Keratinocyte (primary cell): ENCODE results near the gene MAST3.

Experiments
- CTCF ChIP-seq, 3 experiments: IDR thresholded peaks in 1 of 3; conservative IDR thresholded peaks in 1 of 3; optimal IDR thresholded peaks in 1 of 3; 2 replicates in 2 of 3; 3 replicates in 1 of 3; pipeline versions ENCODE3 to v1.5.1; 2011; ENCODE audit warnings: low read length in 3 of 3, mild to moderate bottlenecking in 3 of 3, moderate library complexity in 2 of 3, control low read depth in 1 of 3, inconsistent platforms in 1 of 3; ENCODE audit not compliant: insufficient read depth in 2 of 3; ENCODE audit errors: extremely low read depth in 1 of 3
- EZH2 ChIP-seq: IDR thresholded peaks from one replicate; pipeline ENCODE4 v1.6.1; 2012; ENCODE audit warnings: inconsistent platforms, mild to moderate bottlenecking, low read length, moderate library complexity

DNA sequence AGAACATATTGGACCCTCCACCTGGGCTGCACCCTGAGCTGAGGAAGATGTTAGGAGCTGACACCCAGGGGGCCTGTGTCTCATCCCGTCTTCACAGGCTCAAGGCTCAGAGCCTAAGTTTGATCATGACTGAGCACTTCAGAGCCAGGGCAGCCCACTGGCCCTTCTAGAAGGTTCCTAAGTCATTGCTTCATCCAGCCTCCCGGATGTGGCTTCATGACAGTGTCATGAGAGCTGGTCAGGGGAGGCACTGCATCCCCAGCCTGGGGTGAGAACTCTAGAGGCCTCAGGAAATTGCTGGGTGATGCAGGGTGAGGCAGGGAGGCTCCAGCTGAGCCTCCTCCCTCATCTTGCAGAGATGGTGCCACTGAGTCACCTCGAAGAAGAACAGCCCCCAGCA, 30.5 kb downstream of the MAST3 start:
- no peak for TF ChIP-seq EZH2
- TF ChIP-seq CTCF (optimal IDR thresholded peaks at IDR 0.05 in 1 of 3, IDR thresholded peaks at IDR 0.05 in 1 of 3, conservative IDR thresholded peaks at IDR 0.05 in 1 of 3; ENCODE audit: extremely low read depth in 1 of 3, insufficient read depth in 2 of 3, low read length in 3 of 3): no peak
